Measurements from ENCODE around the gene AJAP1. TPM values are rescaled to one million over a fixed set of nuclear protein-coding genes. Genes with fewer than 3 reads are reported as not detected.

The AJAP1 gene
- total and polyA plus RNA-seq, 2 donors (not counting 1 experiment from before 2014, with no cell fraction given), result not detected

GRCh38 chr1:4726620-4727341 lies 72.4 kb downstream of the AJAP1 start:
- no peak for ATAC-seq (ENCODE audit: low read depth)
- Histone ChIP-seq H3K79me2 (ENCODE audit: control insufficient read depth, insufficient read depth, low read length) (no peaks in the 10 kb centered on the region), H3K4me2 (replicated peaks; ENCODE audit: low read depth, low read length, poor library complexity, severe bottlenecking) (no peak overlapping the region), H2AFZ (ENCODE audit: insufficient read depth, low read depth, low read length, poor library complexity, severe bottlenecking) (no peak overlapping the region), H3K9me3 (ENCODE audit: control extremely low read depth in 1 of 3, control insufficient read depth in 2 of 3, insufficient read depth in 1 of 3, low read length in 2 of 3) (peaks cover 0 to 13% (median 0%) of the 10 kb centered on the region in 3 donors), H3K4me1 (ENCODE audit: control insufficient read depth in 2 of 2, insufficient read depth in 2 of 2, low read length in 2 of 2) (no peaks in the 10 kb centered on the region), H3K36me3 (replicated peaks in 1 of 2; ENCODE audit: control extremely low read depth in 1 of 2, control insufficient read depth in 1 of 2, extremely low read depth in 1 of 2, insufficient read depth in 2 of 2, low read length in 1 of 2) (no peaks in the 10 kb centered on the region), H3K27ac (ENCODE audit: low read length in 2 of 2) (no peak overlapping the region), H3K9ac (ENCODE audit: low read length) (no peak overlapping the region), H3K27me3 (replicated peaks in 1 of 4; ENCODE audit: control extremely low read depth in 1 of 4, control insufficient read depth in 3 of 4, insufficient read depth in 4 of 4, low read length in 3 of 4) (no peaks in the 10 kb centered on the region), H4K20me1 (ENCODE audit: control insufficient read depth, insufficient read depth, low read length, poor library complexity, severe bottlenecking) (no peaks in the 10 kb centered on the region), H3K4me3 (ENCODE audit: control extremely low read depth in 1 of 5, extremely low read depth in 1 of 5, insufficient read depth in 1 of 5, low read depth in 2 of 5, low read length in 4 of 5) (no peak overlapping the region)
- H3K27ac Mint-ChIP-seq, result no peak overlapping the region
- CTCF ChIA-PET, result no interaction called here
- POLR2A ChIA-PET, result no interaction called here
- DNase-seq, result no peak
- H3K4me3 Mint-ChIP-seq, result no peak overlapping the region
- intact Hi-C loops (cut with micrococcal nuclease), result no loop called here
- no peaks in the 10 kb centered on the region for H3K27me3 Mint-ChIP-seq
- H3K9me3 Mint-ChIP-seq (ENCODE audit: insufficient read depth), result no peaks in the 10 kb centered on the region
- 84% methylated on average over 26 of the region's 26 CpGs for WGBS (ENCODE audit: insufficient coverage)
- no peak for TF ChIP-seq EZH2 (IDR thresholded peaks at IDR 0.05; ENCODE audit: borderline replicate concordance, insufficient read depth, low read depth, low read length, poor library complexity, severe bottlenecking)
- TF ChIP-seq CTCF (IDR thresholded peaks at IDR 0.05), result no peak
- no peaks in the 10 kb centered on the region for H3K4me1 Mint-ChIP-seq

- Histone ChIP-seq H3K27me3 (replicated peaks in 1 of 4; ENCODE audit: control extremely low read depth in 1 of 4, control insufficient read depth in 3 of 4, insufficient read depth in 4 of 4, low read length in 3 of 4) (no peaks in the 10 kb centered on the region), H2AFZ (ENCODE audit: insufficient read depth, low read depth, low read length, poor library complexity, severe bottlenecking) (no peak overlapping the region), H3K27ac (ENCODE audit: low read length in 2 of 2) (no peak overlapping the region), H3K36me3 (replicated peaks in 1 of 2; ENCODE audit: control extremely low read depth in 1 of 2, control insufficient read depth in 1 of 2, extremely low read depth in 1 of 2, insufficient read depth in 2 of 2, low read length in 1 of 2) (no peaks in the 10 kb centered on the region), H3K79me2 (ENCODE audit: control insufficient read depth, insufficient read depth, low read length) (no peaks in the 10 kb centered on the region), H3K4me1 (ENCODE audit: control insufficient read depth in 2 of 2, insufficient read depth in 2 of 2, low read length in 2 of 2) (no peaks in the 10 kb centered on the region), H3K4me2 (replicated peaks; ENCODE audit: low read depth, low read length, poor library complexity, severe bottlenecking) (no peak overlapping the region), H3K9me3 (ENCODE audit: control extremely low read depth in 1 of 3, control insufficient read depth in 2 of 3, insufficient read depth in 1 of 3, low read length in 2 of 3) (peaks cover 0 to 8% (median 0%) of the 10 kb centered on the region in 3 donors), H4K20me1 (ENCODE audit: control insufficient read depth, insufficient read depth, low read length, poor library complexity, severe bottlenecking) (no peaks in the 10 kb centered on the region), H3K4me3 (ENCODE audit: control extremely low read depth in 1 of 5, extremely low read depth in 1 of 5, insufficient read depth in 1 of 5, low read depth in 2 of 5, low read length in 4 of 5) (no peak overlapping the region), H3K9ac (ENCODE audit: low read length) (no peak overlapping the region)
- WGBS (ENCODE audit: insufficient coverage), result 74% methylated on average over 19 of the region's 19 CpGs
- no peak for ATAC-seq (ENCODE audit: low read depth)
- H3K9me3 Mint-ChIP-seq (ENCODE audit: insufficient read depth), result no peaks in the 10 kb centered on the region
- CTCF ChIA-PET, result no interaction called here
- POLR2A ChIA-PET, result no interaction called here
- H3K4me1 Mint-ChIP-seq, result no peaks in the 10 kb centered on the region
- H3K4me3 Mint-ChIP-seq, result no peak overlapping the region
- no peaks in the 10 kb centered on the region for H3K27me3 Mint-ChIP-seq
- H3K27ac Mint-ChIP-seq, result no peak overlapping the region
- TF ChIP-seq CTCF (IDR thresholded peaks at IDR 0.05) (no peak), EZH2 (IDR thresholded peaks at IDR 0.05; ENCODE audit: borderline replicate concordance, insufficient read depth, low read depth, low read length, poor library complexity, severe bottlenecking) (no peak)
- no peak for DNase-seq
- intact Hi-C loops (cut with micrococcal nuclease), result no loop called here
These were observed 74.1 kb downstream of the AJAP1 start for GRCh38 chr1:4728319-4729089.

All from B cell (primary cell).